GM10248 (cell line): Measurements from ENCODE around the gene SLC18B1.

Experiments used
- CTCF ChIA-PET: fragments of 300-600 bp; sonication (Branson Sonifier 250); formaldehyde crosslinking; extraction: SDS; loops from one replicate; lab custom pipeline; 2021; ENCODE audit warnings: antibody characterized with exemption; lab: Yijun Ruan, JAX
- POLR2A ChIA-PET: fragments of 350-650 bp; sonication (Branson Sonifier 250); formaldehyde crosslinking; extraction: SDS; loops from one replicate; lab custom pipeline; 2020; ENCODE audit warnings: antibody characterized with exemption; lab: Yijun Ruan, JAX
- DNase-seq: peaks from one replicate; pipeline ENCODE4 v3.0.0; 2012; ENCODE audit errors: extremely low spot score
- CTCF ChIP-seq: IDR thresholded peaks from 2 replicates; pipeline ENCODE4 v1.5.1; 2012; ENCODE audit warnings: mild to moderate bottlenecking, low read depth; ENCODE audit errors: extremely low read depth, missing control alignments, control extremely low read depth

The SLC18B1 gene

GRCh38 chr6:132820629-132821381, 22.4 kb upstream of the SLC18B1 start:
- CTCF ChIA-PET: interaction anchor here (1.5 to 2.0 kb wide), 3 partner anchors 10 to 1096 kb away, joined by 6 to 8 read pairs (median 8); no protein-coding TSS in a partner anchor
- DNase-seq: no peak
- POLR2A ChIA-PET: interaction anchor here (0.6 kb wide), 3 partner anchors 34 to 1950 kb away, joined by 3 to 4 read pairs (median 3); no protein-coding TSS in a partner anchor
- no peak for TF ChIP-seq CTCF

- CTCF ChIA-PET: interaction anchor here (1.4 to 2.0 kb wide), 2 partner anchors 56 to 1097 kb away, joined by 3 to 8 read pairs; no protein-coding TSS in a partner anchor
- DNase-seq: no peak
- no peak for TF ChIP-seq CTCF
- POLR2A ChIA-PET: interaction anchor here (0.6 kb wide), 2 partner anchors 33 to 1948 kb away, joined by 3 to 4 read pairs; no protein-coding TSS in a partner anchor
These were observed 21.1 kb upstream of the SLC18B1 start for GRCh38 chr6:132819405-132820161.

- CTCF ChIA-PET: interaction anchor here (1.2 to 11.6 kb wide), 3 partner anchors 20 to 539 kb away, joined by 3 to 101 read pairs (median 4); partner anchors contain the start of gene SLC18B1
These were observed 20.2 kb upstream of the SLC18B1 start for GRCh38 chr6:132818404-132819359.

GRCh38 chr6:132817554-132818403, 19.3 kb upstream of the SLC18B1 start:
- ChIA-PET CTCF (interaction anchor here (1.2 to 11.6 kb wide), 4 partner anchors 13 to 538 kb away, joined by 4 to 101 read pairs (median 4); partner anchors contain the start of gene SLC18B1), POLR2A (interaction anchor here (0.8 kb wide), 1 partner anchor 20 kb away, joined by 4 read pairs; the partner anchor contains the start of gene SLC18B1)
- DNase-seq: no peak
- TF ChIP-seq CTCF: no peak

More at GRCh38 chr6:132818404-132819359, 20.2 kb upstream of the SLC18B1 start:
- DNase-seq: no peak
- no peak for TF ChIP-seq CTCF
- POLR2A ChIA-PET: no interaction called here

- ChIA-PET POLR2A (interaction anchor here (2.8 kb wide), 1 partner anchor 304 kb away, joined by 11 read pairs; the partner anchor contains the start of gene STX7), CTCF (interaction anchor here (1.3 to 11.6 kb wide), 5 partner anchors 8 to 286 kb away, joined by 4 to 101 read pairs (median 5); partner anchors contain the start of gene SLC18B1)
- TF ChIP-seq CTCF: no peak
- no peak for DNase-seq
These were observed 18.2 kb upstream of the SLC18B1 start for GRCh38 chr6:132816660-132817059.
